Thoracic aorta endothelial cell (primary cell): ENCODE data around the gene KBTBD6. TPM values are rescaled to one million over a fixed set of nuclear protein-coding genes. Genes with fewer than 3 reads are reported as not detected.

Experiments used
- small RNA-seq: library from RNA; depleted of rRNA; stranded (forward); fragments of <200 nt; gene quantifications from one replicate; pipeline ENCODE3, GENCODE V24; 2012
- total RNA-seq: library from RNA; depleted of rRNA; stranded (reverse); fragments of >200 nt; gene quantifications from 2 replicates; pipeline ENCODE4 v1.2.3, GENCODE V29; 2012

KBTBD6 gene, protein sequence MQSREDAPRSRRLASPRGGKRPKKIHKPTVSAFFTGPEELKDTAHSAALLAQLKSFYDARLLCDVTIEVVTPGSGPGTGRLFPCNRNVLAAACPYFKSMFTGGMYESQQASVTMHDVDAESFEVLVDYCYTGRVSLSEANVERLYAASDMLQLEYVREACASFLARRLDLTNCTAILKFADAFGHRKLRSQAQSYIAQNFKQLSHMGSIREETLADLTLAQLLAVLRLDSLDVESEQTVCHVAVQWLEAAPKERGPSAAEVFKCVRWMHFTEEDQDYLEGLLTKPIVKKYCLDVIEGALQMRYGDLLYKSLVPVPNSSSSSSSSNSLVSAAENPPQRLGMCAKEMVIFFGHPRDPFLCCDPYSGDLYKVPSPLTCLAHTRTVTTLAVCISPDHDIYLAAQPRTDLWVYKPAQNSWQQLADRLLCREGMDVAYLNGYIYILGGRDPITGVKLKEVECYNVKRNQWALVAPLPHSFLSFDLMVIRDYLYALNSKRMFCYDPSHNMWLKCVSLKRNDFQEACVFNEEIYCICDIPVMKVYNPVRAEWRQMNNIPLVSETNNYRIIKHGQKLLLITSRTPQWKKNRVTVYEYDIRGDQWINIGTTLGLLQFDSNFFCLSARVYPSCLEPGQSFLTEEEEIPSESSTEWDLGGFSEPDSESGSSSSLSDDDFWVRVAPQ
- total RNA-seq, result 12.5 and 14.3 TPM in 2 replicates

DNA sequence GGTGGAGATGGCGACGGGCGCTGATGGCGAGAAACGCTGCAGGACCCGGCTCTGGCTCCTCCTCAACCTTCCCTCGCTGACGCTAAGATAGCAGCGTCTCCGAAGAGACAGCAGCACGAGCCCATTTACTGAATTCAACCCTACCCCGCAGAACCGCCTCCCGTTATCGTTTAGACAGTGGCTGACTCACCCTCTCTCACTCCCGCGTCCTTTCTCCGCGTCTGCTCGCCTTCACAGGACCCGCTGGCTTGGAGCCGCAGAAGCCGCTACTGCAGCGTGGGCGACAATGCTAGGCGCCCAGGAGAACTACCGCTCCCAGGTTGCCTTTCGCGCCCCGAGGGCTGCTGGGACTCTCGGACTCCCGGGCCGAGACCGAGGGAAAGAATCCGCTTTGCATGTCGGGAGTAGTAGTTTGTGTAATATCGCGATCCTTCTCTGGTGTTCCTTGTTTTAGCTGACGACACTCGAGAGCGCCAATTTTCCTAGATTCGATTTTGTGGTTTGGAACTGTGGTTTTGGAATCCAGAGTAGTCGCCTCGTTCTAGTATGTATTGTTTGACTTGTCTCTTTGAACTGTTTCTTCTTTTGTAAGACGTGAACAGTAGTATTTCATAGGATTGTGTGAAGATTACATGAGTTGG is at the start of gene KBTBD6:
KBTBD6 (minus strand) TSS at position 291 of the 641 bp plus-strand sequence. CDS start 291 bp downstream, outside the sequence.

Small RNAs within 50 kb of the gene (small RNA-seq; reads per million reads assigned to genes)
- gene MIR3168 (not detected), gene RN7SL597P (not detected)

Other genes starting within 250 kb of the KBTBD6 start
- 85.9 and 92.4 TPM in 2 replicates for gene ELF1, start 113.5 kb downstream of the KBTBD6 start, total RNA-seq
- 10.3 and 11.0 TPM in 2 replicates for gene WBP4, start 71.3 kb downstream of the KBTBD6 start, total RNA-seq
- 5.2 and 6.2 TPM in 2 replicates for gene KBTBD7, start 61.8 kb upstream of the KBTBD6 start, total RNA-seq
- 16.4 and 18.1 TPM in 2 replicates for gene MTRF1, start 130.8 kb upstream of the KBTBD6 start, total RNA-seq
- gene NAA16, start 178.5 kb upstream of the KBTBD6 start, total RNA-seq, result 23.0 and 30.9 TPM in 2 replicates